BLaER1 treated with 17β-estradiol and CSF1 and Interleukin-3, amounts not matched to agents 10 nM and 100 nM (cell line): ENCODE measurements around the gene CKAP5.

Experiments
- H3K27ac ChIP-seq, 11 experiments: shearing (Covaris generic); formaldehyde crosslinking; 2 replicates each; pipeline ENCODE4 v1.8.1; 2022
- H3K27me3 ChIP-seq, 11 experiments: shearing (Covaris generic); formaldehyde crosslinking; 2 replicates each; pipeline ENCODE4 v1.8.1; 2022
- H3K36me3 ChIP-seq, 11 experiments: shearing (Covaris generic); formaldehyde crosslinking; 2 replicates each; pipeline ENCODE4 v1.8.1; 2022
- H3K4me1 ChIP-seq, 10 experiments: shearing (Covaris generic); formaldehyde crosslinking; 2 replicates each; pipeline ENCODE4 v1.8.1; 2022
- H3K4me2 ChIP-seq, 11 experiments: shearing (Covaris generic); formaldehyde crosslinking; 2 replicates each; pipeline ENCODE4 v1.8.1; 2022
- H3K4me3 ChIP-seq, 10 experiments: shearing (Covaris generic); formaldehyde crosslinking; 2 replicates each; pipeline ENCODE4 v1.8.1; 2022
- H3K9ac ChIP-seq, 11 experiments: shearing (Covaris generic); formaldehyde crosslinking; 2 replicates each; pipeline ENCODE4 v1.8.1; 2022
- H3K9me3 ChIP-seq, 11 experiments: shearing (Covaris generic); formaldehyde crosslinking; replicated peaks in 1 of 11; 2 replicates each; pipeline ENCODE4 v1.8.1; 2022
- H4K20me1 ChIP-seq, 11 experiments: shearing (Covaris generic); formaldehyde crosslinking; 2 replicates each; pipeline ENCODE4 v1.8.1; 2022
- Cebpa-rat ChIP-seq, 11 experiments: shearing (Covaris generic); IDR thresholded peaks; 2 replicates each; pipeline ENCODE4 v1.8.1; 2022

The CKAP5 gene

DNA sequence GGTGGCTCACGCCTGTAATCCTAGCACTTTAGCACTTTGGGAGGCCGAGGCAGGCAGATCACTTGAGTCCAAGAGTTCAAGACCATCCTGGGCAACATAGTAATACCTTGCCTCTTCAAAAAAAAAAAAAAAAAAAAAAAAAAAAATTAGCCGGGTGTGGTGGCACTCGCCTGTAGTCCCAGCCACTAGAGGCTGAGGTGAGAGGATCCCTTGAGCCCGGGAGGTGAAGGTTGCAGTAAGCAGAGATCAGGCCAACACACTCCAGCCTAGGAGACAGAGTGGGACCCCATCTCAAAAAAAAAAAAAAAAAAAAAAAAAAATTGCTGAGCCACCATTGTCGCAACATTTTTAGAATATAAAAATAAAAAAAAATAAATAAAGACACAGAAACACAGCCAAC is 7.6 kb downstream of the CKAP5 start:
- no peak for TF ChIP-seq Cebpa-rat (IDR thresholded peaks at IDR 0.05)
- Histone ChIP-seq H3K36me3 (peaks cover 0 to 83% (median 48%) of the 10 kb centered on the region in 11 experiments; a peak in 20 of 22 replicates), H4K20me1 (peaks cover 75 to 100% (median 99%) of the 10 kb centered on the region in 11 experiments; a peak in 20 of 22 replicates)

GRCh38 chr11:46837860-46838259 is 8.2 kb downstream of the CKAP5 start:
- H4K20me1 ChIP-seq = peaks cover 73 to 100% (median 99%) of the 10 kb centered on the region in 11 experiments; a peak in 20 of 22 replicates
- H3K36me3 ChIP-seq = peaks cover 0 to 80% (median 42%) of the 10 kb centered on the region in 11 experiments; a peak in 19 of 22 replicates
- peaks cover 12 to 43% (median 23%) of the 10 kb centered on the region in 10 experiments for H3K4me1 ChIP-seq
- H3K27ac ChIP-seq = no peak overlapping the region
- H3K4me3 ChIP-seq = no peak overlapping the region
- H3K27me3 ChIP-seq = no peaks in the 10 kb centered on the region
- TF ChIP-seq Cebpa-rat (IDR thresholded peaks at IDR 0.05) = no peak
- no peak overlapping the region; a peak in 1 of 22 replicates for H3K4me2 ChIP-seq
- H3K9me3 ChIP-seq = no peaks in the 10 kb centered on the region
- no peak overlapping the region for H3K9ac ChIP-seq

More for the DNA sequence above, 7.6 kb downstream of the CKAP5 start:
- Histone ChIP-seq H3K4me3 (no peak overlapping the region), H3K4me2 (peak overlapping the region in 4 of 11 experiments; percentile 31 to 57 (median 40); a peak in 7 of 22 replicates), H3K4me1 (peaks cover 15 to 49% (median 30%) of the 10 kb centered on the region in 10 experiments), H3K27ac (no peak overlapping the region), H3K9ac (no peak overlapping the region), H3K9me3 (no peaks in the 10 kb centered on the region), H3K27me3 (no peaks in the 10 kb centered on the region)

- Histone ChIP-seq H3K27me3 (no peaks in the 10 kb centered on the region), H3K4me1 (peaks cover 5 to 35% (median 14%) of the 10 kb centered on the region in 10 experiments; a peak in 18 of 20 replicates), H3K9ac (no peak overlapping the region), H3K4me2 (no peak overlapping the region), H3K9me3 (no peaks in the 10 kb centered on the region), H3K27ac (no peak overlapping the region), H3K4me3 (no peak overlapping the region), H3K36me3 (peaks cover 0 to 80% (median 41%) of the 10 kb centered on the region in 11 experiments; a peak in 20 of 22 replicates), H4K20me1 (peaks cover 74 to 100% (median 100%) of the 10 kb centered on the region in 11 experiments; a peak in 20 of 22 replicates)
- no peak for TF ChIP-seq Cebpa-rat (IDR thresholded peaks at IDR 0.05)
These were observed 9.2 kb downstream of the CKAP5 start for GRCh38 chr11:46836870-46837269.

GRCh38 chr11:46836431-46836830 is 9.6 kb downstream of the CKAP5 start:
- H3K4me2 ChIP-seq = no peak overlapping the region
- peaks cover under 1 to 34% (median 12%) of the 10 kb centered on the region in 10 experiments; a peak in 15 of 20 replicates for H3K4me1 ChIP-seq
- no peak overlapping the region for H3K9ac ChIP-seq
- peaks cover 71 to 100% (median 100%) of the 10 kb centered on the region in 11 experiments; a peak in 20 of 22 replicates for H4K20me1 ChIP-seq
- no peak overlapping the region for H3K4me3 ChIP-seq
- H3K36me3 ChIP-seq = peaks cover 0 to 80% (median 41%) of the 10 kb centered on the region in 11 experiments; a peak in 21 of 22 replicates
- no peaks in the 10 kb centered on the region for H3K9me3 ChIP-seq
- H3K27me3 ChIP-seq = no peaks in the 10 kb centered on the region
- no peak overlapping the region for H3K27ac ChIP-seq
- TF ChIP-seq Cebpa-rat (IDR thresholded peaks at IDR 0.05) = no peak

GRCh38 chr11:46835897-46836296 is 10.2 kb downstream of the CKAP5 start:
- Histone ChIP-seq H3K27ac (no peak overlapping the region), H3K36me3 (peaks cover 0 to 75% (median 38%) of the 10 kb centered on the region in 11 experiments; a peak in 20 of 22 replicates), H4K20me1 (peaks cover 67 to 100% (median 99%) of the 10 kb centered on the region in 11 experiments; a peak in 20 of 22 replicates), H3K9ac (no peak overlapping the region), H3K4me2 (no peak overlapping the region), H3K4me1 (peaks cover 0 to 33% (median 12%) of the 10 kb centered on the region in 10 experiments; a peak in 9 of 20 replicates), H3K4me3 (no peak overlapping the region), H3K9me3 (no peaks in the 10 kb centered on the region), H3K27me3 (no peaks in the 10 kb centered on the region)
- TF ChIP-seq Cebpa-rat (IDR thresholded peaks at IDR 0.05) = no peak

DNA sequence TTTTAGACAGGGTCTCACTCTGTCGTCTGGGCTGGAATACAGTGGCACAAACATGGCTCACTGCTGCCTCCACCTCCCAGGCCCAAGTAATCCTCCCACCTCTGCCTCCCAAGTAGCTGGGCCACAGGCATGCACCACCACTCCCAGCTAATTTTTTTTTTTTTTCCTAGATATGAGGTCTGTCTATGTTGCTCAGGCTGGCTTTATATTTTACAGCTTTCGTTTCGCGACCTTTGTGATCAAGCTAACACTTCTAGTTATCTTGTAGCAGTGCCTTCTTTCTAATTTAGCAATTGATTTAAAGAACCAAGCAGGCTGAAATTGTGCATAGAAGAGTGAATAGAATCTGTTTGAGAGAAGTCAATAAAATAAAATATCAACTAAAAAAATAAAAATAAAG is 11.3 kb downstream of the CKAP5 start:
- Histone ChIP-seq H3K27ac (no peak overlapping the region), H3K27me3 (no peaks in the 10 kb centered on the region), H3K9me3 (no peaks in the 10 kb centered on the region), H3K9ac (no peak overlapping the region), H4K20me1 (peaks cover 60 to 100% (median 99%) of the 10 kb centered on the region in 11 experiments; a peak in 20 of 22 replicates), H3K4me1 (peaks cover 0 to 32% (median 11%) of the 10 kb centered on the region in 10 experiments; a peak in 9 of 20 replicates), H3K36me3 (peaks cover 0 to 64% (median 35%) of the 10 kb centered on the region in 11 experiments; a peak in 16 of 22 replicates), H3K4me3 (no peak overlapping the region), H3K4me2 (no peak overlapping the region)
- no peak for TF ChIP-seq Cebpa-rat (IDR thresholded peaks at IDR 0.05)

DNA sequence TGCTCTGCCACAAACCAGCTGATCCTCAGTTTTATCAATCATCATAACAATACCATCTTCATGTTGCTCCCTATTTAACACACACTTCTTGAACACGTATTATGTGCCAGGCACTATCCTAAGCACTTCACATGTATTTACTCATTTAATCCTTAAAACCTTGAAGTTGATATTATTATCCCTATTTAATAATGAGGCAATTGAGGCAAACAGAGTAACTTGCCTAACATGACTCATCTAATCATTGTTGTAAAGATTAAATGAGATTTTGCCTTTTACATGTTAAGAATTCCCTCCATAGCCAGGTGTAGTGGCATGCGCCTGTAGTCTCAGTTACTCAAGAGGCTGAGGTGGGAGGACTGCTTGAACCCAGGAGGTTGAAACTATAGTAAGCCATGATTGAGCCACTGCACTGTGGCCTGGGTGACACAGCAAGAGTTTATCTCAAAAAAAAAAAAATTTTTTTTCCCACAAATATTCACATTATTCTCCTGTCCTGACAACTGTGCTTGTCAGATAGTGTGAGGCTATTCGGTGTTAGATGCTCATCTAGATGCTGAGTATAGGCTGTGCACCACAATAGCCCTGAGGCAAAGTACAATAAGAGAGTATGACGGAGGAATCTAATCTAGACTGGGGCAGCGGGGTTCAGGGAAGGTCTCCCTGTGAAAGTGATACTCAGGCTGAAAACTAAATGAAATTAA is 13.4 kb downstream of the CKAP5 start:
- no peak for TF ChIP-seq Cebpa-rat (IDR thresholded peaks at IDR 0.05)
- Histone ChIP-seq H3K27me3 (no peaks in the 10 kb centered on the region), H3K4me1 (peaks cover 5 to 21% (median 7%) of the 10 kb centered on the region in 10 experiments; a peak in 16 of 20 replicates), H3K4me3 (no peak overlapping the region), H3K4me2 (no peak overlapping the region), H3K27ac (no peak overlapping the region), H4K20me1 (peaks cover 50 to 100% (median 99%) of the 10 kb centered on the region in 11 experiments; a peak in 20 of 22 replicates), H3K9me3 (no peaks in the 10 kb centered on the region), H3K36me3 (peaks cover 0 to 54% (median 21%) of the 10 kb centered on the region in 11 experiments; a peak in 15 of 22 replicates), H3K9ac (0 out of 22 replicates have a peak overlapping the region, but pooled peaks of 1 of the 11 experiments have one; percentile 13)

- Histone ChIP-seq H3K4me1 (peaks cover 19 to 31% (median 26%) of the 10 kb centered on the region in 10 experiments), H3K27me3 (no peaks in the 10 kb centered on the region), H4K20me1 (peaks cover 64 to 100% (median 99%) of the 10 kb centered on the region in 11 experiments; a peak in 21 of 22 replicates), H3K4me2 (peak overlapping the region in 5 of 11 experiments; percentile 12 to 87 (median 77); a peak in 6 of 22 replicates), H3K4me3 (no peak overlapping the region), H3K9me3 (no peaks in the 10 kb centered on the region), H3K27ac (no peak overlapping the region), H3K9ac (peak overlapping the region in 1 of 11 experiments; percentile 47; a peak in 1 of 22 replicates), H3K36me3 (peaks cover 0 to 33% (median 14%) of the 10 kb centered on the region in 11 experiments; a peak in 13 of 22 replicates)
- TF ChIP-seq Cebpa-rat (IDR thresholded peaks at IDR 0.05) = no peak
These were observed 18.1 kb downstream of the CKAP5 start for GRCh38 chr11:46827995-46828394.
